ENCODE measurements around the gene MYD88.

The MYD88 gene

GRCh38 chr3:38165722-38166387, 27.4 kb downstream of the MYD88 start:
- no peak for DNase-seq

- no peak for DNase-seq
These were observed 29.1 kb downstream of the MYD88 start for GRCh38 chr3:38167591-38167990.

GRCh38 chr3:38168151-38169026, 29.9 kb downstream of the MYD88 start:
- DNase-seq, result peak; percentile 90

GRCh38 chr3:38169027-38169317, 30.5 kb downstream of the MYD88 start:
- peak; percentile 63 for DNase-seq

- no peak for DNase-seq
These were observed 32.3 kb downstream of the MYD88 start for GRCh38 chr3:38170722-38171121.

GRCh38 chr3:38171622-38172021, 33.2 kb downstream of the MYD88 start:
- no peak for DNase-seq

GRCh38 chr3:38173834-38174418, 35.5 kb downstream of the MYD88 start:
- no peak for DNase-seq

- DNase-seq, result no peak
These were observed 38.7 kb downstream of the MYD88 start for GRCh38 chr3:38177181-38177580.

GRCh38 chr3:38186781-38187180, 48.3 kb downstream of the MYD88 start:
- DNase-seq, result no peak

- no peak for DNase-seq
These were observed 52.0 kb downstream of the MYD88 start for GRCh38 chr3:38190481-38190881.
